ENCODE data around the gene TUBGCP5.

Gene TUBGCP5

GRCh38 chr15:22952796-22953579 is 86.4 kb downstream of the TUBGCP5 start:
- DNase-seq (ENCODE audit: low spot score): peak; percentile 73

DNA sequence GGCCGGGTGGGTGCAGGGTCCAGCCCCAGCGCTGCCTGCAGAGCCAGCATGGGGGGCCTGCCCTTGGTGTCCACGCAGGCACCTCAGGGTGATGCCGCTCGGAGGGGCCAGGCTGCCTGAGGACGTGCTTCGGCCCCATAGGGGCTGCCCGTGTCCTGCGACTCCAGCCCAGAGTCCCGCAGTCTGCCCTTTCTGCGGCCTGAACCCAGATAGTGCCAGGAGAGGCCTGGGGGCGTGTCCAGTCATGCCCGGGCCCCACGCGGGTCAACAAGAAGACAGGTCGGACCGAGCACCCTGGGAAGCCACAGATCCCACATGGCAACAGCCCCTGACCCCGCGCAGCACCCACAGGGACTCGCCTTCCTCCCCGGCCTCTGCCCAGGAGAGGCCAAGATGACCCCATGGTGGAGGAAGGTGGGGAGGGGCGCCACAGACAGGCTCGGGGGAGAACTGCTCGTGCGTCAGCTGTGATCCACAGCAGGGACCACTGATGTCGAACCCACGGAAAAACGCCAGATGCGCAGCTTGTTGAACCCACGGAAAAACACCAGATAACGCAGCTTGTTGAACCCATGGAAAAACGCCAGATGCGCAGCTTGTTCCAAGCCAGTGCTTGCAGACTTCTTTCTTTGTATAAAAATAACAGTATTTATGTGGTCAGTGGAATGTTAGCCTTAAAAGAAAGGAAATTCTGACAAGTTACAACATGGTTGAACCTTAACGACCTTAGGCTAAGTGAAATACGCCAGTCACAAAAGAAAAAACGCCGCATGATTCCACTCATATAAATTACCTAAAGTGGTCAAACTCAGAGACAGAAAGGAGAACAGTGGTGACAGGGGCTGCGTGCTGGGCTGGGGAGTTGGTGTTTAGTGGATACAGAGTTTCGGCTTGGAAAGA is 87.7 kb downstream of the TUBGCP5 start:
- no peak for DNase-seq (ENCODE audit: low spot score)

- no peak for DNase-seq (ENCODE audit: low spot score)
Observed at GRCh38 chr15:22951031-22951380, 88.4 kb downstream of the TUBGCP5 start.

- no peak for DNase-seq (ENCODE audit: low spot score)
Observed at GRCh38 chr15:22950256-22950990, 88.9 kb downstream of the TUBGCP5 start.
